Fibroblast of skin of scalp (primary cell): ENCODE data around the gene PRRC2A.

Experiments used
- DNase-seq: peaks from one replicate; pipeline ENCODE4 v3.0.0-alpha.2; 2013

The PRRC2A gene

GRCh38 chr6:31626952-31627351 is 6.4 kb downstream of the PRRC2A start:
- no peak for DNase-seq

DNA sequence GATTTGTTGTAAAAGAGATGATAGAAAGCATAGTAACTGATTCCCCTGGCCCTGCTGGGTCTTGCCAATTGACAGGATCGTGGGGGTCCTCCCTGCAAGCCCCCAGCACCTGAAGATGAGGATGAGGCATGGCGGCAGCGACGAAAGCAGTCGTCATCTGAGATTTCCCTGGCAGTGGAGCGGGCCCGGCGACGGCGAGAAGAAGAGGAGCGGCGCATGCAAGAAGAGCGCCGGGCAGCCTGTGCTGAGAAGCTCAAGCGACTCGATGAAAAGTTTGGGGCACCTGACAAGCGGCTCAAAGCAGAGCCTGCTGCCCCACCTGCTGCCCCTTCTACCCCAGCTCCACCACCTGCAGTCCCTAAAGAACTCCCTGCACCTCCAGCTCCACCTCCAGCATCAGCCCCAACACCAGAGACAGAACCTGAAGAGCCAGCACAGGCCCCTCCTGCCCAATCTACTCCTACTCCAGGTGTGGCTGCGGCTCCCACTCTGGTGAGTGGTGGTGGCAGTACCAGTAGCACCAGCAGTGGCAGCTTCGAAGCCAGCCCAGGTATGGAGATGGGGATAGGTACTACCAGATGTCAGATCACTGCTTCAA is 7.3 kb downstream of the PRRC2A start:
- DNase-seq, result no peak

DNA sequence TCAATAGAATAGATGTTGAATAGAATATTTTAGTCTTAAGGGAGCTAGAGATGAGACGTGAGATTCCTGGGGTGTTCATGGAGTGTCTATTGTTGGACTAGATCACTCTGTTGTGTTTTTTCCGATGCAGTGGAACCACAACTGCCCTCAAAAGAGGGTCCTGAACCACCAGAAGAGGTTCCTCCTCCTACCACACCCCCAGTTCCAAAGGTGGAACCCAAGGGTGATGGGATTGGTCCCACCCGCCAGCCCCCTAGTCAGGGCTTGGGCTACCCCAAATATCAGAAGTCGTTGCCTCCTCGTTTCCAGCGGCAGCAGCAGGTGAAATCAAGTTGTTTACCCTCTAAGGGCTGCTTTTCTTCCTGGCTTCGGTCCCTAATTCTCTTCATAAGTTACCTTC is 8.5 kb downstream of the PRRC2A start:
- no peak for DNase-seq

DNA sequence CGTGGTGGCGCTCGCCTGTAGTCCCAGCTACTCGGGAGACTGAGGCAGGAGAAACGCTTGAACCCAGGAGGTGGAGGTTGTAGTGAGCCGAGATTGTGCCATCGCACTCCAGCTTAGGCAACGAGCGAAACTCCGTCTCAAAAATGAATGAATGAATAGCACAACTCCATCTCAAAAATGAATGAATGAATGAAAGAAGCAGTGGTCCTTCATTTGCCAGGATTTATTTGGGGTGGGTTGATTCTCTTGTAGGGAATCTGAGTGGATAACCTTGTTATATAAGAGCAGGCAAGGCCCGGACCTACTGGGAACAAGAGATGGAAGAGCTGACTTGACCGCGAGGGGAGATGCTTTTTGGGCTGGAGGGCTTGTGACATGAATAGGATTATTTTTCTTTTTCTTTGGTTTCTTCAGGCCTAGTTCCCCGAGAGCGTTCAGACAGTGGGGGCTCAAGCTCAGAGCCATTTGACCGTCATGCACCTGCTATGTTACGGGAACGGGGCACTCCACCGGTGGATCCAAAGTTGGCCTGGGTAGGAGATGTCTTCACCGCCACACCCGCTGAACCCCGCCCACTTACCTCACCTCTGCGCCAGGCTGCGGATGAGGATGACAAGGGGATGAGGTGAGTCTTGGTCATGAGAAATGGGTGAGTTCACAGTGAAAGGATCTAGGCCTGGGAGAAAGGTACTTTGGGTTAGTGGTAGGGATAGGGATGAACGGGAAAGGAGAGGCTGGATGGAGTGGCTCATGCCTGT is 9.8 kb downstream of the PRRC2A start:
- no peak for DNase-seq

DNA sequence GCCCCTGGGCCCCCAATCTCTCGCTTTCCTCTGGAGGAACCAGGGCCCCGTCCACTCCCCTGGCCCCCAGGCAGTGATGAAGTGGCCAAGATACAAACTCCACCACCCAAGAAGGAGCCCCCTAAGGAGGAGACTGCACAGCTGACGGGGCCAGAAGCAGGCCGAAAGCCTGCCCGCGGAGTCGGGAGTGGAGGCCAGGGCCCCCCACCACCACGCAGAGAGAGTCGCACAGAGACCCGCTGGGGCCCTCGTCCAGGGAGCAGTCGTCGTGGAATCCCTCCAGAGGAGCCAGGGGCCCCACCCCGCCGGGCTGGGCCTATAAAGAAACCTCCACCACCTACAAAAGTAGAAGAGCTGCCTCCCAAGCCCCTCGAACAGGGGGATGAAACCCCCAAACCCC is 10.7 kb downstream of the PRRC2A start:
- DNase-seq, result no peak

GRCh38 chr6:31631681-31632278 is 11.3 kb downstream of the PRRC2A start:
- DNase-seq, result no peak

DNA sequence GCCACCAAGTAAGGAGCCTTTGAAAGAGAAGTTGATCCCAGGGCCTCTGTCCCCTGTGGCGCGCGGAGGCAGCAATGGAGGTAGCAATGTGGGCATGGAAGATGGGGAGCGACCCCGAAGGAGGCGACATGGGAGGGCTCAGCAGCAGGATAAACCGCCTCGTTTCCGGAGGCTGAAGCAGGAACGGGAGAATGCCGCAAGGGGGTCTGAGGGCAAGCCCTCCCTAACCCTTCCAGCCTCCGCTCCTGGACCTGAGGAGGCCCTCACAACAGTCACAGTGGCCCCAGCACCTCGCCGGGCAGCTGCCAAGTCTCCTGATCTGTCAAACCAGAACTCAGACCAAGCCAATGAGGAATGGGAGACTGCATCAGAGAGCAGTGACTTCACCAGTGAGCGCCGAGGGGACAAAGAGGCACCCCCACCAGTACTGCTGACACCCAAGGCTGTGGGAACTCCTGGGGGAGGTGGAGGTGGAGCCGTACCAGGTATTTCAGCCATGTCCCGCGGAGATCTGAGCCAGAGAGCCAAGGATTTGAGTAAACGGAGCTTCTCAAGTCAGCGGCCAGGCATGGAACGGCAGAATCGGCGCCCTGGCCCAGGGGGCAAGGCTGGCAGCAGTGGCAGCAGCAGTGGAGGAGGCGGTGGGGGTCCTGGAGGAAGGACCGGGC is 11.9 kb downstream of the PRRC2A start:
- no peak for DNase-seq

GRCh38 chr6:31633447-31633846 is 12.9 kb downstream of the PRRC2A start:
- DNase-seq, result no peak

- DNase-seq, result no peak
Observed at GRCh38 chr6:31634131-31634530, 13.6 kb downstream of the PRRC2A start.

- DNase-seq, result no peak
Observed at GRCh38 chr6:31634969-31635575, 14.6 kb downstream of the PRRC2A start.

DNA sequence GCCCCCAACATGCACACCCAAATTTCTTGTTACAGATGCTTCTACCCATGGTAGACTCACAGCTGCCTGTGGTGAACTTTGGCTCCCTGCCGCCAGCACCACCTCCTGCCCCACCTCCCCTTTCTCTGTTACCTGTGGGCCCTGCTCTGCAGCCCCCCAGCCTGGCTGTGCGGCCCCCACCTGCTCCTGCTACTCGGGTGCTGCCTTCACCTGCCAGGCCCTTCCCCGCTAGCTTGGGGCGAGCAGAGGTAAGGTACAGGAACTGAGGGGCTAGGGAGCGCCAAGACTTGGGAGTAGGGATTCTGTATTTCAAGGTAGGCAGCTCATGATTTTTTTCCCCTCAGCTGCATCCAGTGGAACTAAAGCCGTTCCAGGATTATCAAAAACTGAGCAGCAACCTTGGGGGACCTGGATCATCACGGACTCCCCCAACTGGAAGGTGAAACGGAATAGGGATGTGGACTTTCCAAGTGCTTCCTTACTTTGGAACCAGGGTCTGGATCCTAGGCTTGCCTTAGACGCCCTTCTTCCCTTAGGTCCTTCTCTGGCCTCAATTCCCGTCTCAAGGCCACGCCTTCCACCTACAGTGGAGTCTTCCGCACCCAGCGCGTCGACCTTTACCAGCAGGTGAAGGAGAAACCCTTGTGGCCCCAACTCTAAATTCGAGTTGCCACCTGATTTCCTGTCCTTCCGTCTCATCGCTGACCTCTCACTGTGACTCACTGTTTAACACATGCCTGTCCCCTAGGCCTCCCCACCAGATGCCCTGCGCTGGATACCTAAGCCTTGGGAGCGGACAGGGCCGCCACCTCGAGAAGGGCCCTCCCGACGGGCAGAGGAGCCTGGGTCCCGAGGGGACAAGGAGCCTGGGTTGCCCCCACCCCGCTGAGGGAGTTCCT is 16.4 kb downstream of the PRRC2A start:
- DNase-seq, result no peak

DNA sequence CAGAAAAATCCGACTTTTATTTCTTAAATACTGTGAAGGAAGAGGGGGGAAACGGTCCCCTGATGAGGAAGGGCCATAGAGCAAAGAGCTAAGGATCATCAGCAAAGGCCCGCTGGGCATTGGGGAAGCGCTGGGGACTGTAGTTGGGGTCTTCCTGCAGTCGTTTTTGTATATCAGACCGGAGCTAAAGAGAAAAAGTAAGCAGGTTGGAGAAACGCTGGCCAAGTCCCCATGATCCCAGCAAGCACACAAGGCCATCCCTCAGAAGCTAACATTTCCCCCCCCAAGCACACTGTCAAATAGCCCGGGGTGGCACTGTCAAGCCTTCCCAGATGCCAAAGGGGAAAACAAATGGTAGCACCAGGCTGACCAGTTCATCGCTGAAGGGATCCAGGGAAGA is 18.5 kb downstream of the PRRC2A start:
- no peak for DNase-seq

GRCh38 chr6:31639449-31639861 is 18.9 kb downstream of the PRRC2A start:
- DNase-seq, result peak; percentile 44

GRCh38 chr6:31640612-31641011 is 20.1 kb downstream of the PRRC2A start:
- no peak for DNase-seq

DNA sequence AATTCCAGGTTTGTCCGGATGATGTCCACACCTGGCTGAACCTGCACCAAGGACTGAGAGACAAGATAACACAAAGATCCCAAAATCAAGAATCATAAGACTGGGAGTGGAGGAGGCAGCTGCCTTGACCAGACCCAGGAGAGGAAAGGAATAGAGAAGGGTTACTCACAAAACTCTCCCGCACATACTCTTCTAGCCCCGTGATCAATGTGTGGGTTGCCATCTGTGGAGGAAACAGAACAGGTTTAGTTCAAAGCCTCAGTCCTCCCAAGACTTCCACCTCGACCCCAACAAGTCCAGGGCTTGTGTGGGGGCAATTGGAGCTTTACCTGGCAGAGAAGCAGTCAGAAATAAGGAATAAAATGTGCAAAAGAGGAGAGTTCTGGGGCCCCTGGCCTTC is 20.9 kb downstream of the PRRC2A start:
- DNase-seq, result no peak

GRCh38 chr6:31642798-31643570 is 22.5 kb downstream of the PRRC2A start:
- DNase-seq, result no peak

- DNase-seq, result no peak
Observed at GRCh38 chr6:31643818-31644454, 23.4 kb downstream of the PRRC2A start.

- no peak for DNase-seq
Observed at GRCh38 chr6:31645325-31645724, 24.8 kb downstream of the PRRC2A start.

GRCh38 chr6:31651602-31652191 is 31.2 kb downstream of the PRRC2A start:
- DNase-seq, result peak; percentile 76
